Common myeloid progenitor, CD34-positive (primary cell): Measurements from ENCODE around the gene SYNGR4.

Source experiments
- CTCF ChIA-PET: fragments of 350-600 bp; sonication (Branson Sonifier 250); formaldehyde crosslinking; loops from one replicate; lab custom pipeline; 2021; ENCODE audit warnings: antibody characterized with exemption; lab: Charles Lee
- POLR2A ChIA-PET: fragments of 350-600 bp; sonication (Branson Sonifier 250); formaldehyde crosslinking; loops from one replicate; lab custom pipeline; 2021; ENCODE audit warnings: antibody characterized with exemption; lab: Charles Lee
- DNase-seq, 3 donors: peaks; one replicate each; pipeline versions ENCODE4 v3.0.0 to v3.0.0-alpha.2; 2013
- H3K27ac ChIP-seq, 2 experiments: 1 replicate in 1 of 2; 2 replicates in 1 of 2; pipeline ENCODE4 v1.7.0; 2013; ENCODE audit warnings: inconsistent platforms in 2 of 2, low read length in 2 of 2, mild to moderate bottlenecking in 2 of 2, low read depth in 1 of 2, moderate library complexity in 1 of 2; ENCODE audit not compliant: severe bottlenecking in 2 of 2, insufficient read depth in 1 of 2, poor library complexity in 1 of 2
- H3K27me3 ChIP-seq, 5 experiments: replicated peaks in 2 of 5; 1 replicate in 3 of 5; 2 replicates in 2 of 5; pipeline versions ENCODE4 v1.6.1 to v1.7.0; 2013; ENCODE audit warnings: low read length in 4 of 5, mild to moderate bottlenecking in 2 of 5, moderate library complexity in 2 of 5, inconsistent platforms in 1 of 5; ENCODE audit not compliant: insufficient read depth in 5 of 5, control insufficient read depth in 4 of 5
- H3K36me3 ChIP-seq, 4 experiments: 1 replicate in 2 of 4; 2 replicates in 2 of 4; pipeline versions ENCODE4 v1.6.1 to v1.7.0; 2013; ENCODE audit warnings: low read length in 3 of 4, control low read depth in 1 of 4, mild to moderate bottlenecking in 1 of 4; ENCODE audit not compliant: control insufficient read depth in 4 of 4, insufficient read depth in 4 of 4
- H3K4me1 ChIP-seq, 4 experiments: 1 replicate in 3 of 4; 2 replicates in 1 of 4; pipeline versions ENCODE4 v1.6.1 to v1.7.1; 2013; ENCODE audit warnings: low read length in 3 of 4, mild to moderate bottlenecking in 3 of 4, control low read depth in 1 of 4, inconsistent platforms in 1 of 4, moderate library complexity in 1 of 4; ENCODE audit not compliant: control insufficient read depth in 4 of 4, insufficient read depth in 4 of 4; ENCODE audit errors: control extremely low read depth in 1 of 4
- H3K4me3 ChIP-seq, 7 experiments: 1 replicate in 4 of 7; 2 replicates in 3 of 7; pipeline versions ENCODE4 v1.5.1 to v1.7.0; 2013; ENCODE audit warnings: mild to moderate bottlenecking in 7 of 7, low read length in 6 of 7, moderate library complexity in 6 of 7, inconsistent platforms in 2 of 7, low read depth in 2 of 7, control low read depth in 1 of 7; ENCODE audit not compliant: insufficient read depth in 4 of 7, control insufficient read depth in 1 of 7; ENCODE audit errors: extremely low read depth in 1 of 7
- H3K9me3 ChIP-seq, 5 experiments: 1 replicate in 4 of 5; 2 replicates in 1 of 5; pipeline versions ENCODE4 v1.6.1 to v1.7.1; 2013; ENCODE audit warnings: low read length in 4 of 5, mild to moderate bottlenecking in 2 of 5, inconsistent platforms in 1 of 5, low read depth in 1 of 5, moderate library complexity in 1 of 5; ENCODE audit not compliant: control insufficient read depth in 4 of 5, insufficient read depth in 2 of 5; ENCODE audit errors: control extremely low read depth in 1 of 5
- WGBS: methylation state at CpG from one replicate; pipeline ENCODE4 v1.1.5; 2013; ENCODE audit not compliant: insufficient coverage; 5-methylcytosine and 5-hydroxymethylcytosine counted together

SYNGR4 gene

DNA sequence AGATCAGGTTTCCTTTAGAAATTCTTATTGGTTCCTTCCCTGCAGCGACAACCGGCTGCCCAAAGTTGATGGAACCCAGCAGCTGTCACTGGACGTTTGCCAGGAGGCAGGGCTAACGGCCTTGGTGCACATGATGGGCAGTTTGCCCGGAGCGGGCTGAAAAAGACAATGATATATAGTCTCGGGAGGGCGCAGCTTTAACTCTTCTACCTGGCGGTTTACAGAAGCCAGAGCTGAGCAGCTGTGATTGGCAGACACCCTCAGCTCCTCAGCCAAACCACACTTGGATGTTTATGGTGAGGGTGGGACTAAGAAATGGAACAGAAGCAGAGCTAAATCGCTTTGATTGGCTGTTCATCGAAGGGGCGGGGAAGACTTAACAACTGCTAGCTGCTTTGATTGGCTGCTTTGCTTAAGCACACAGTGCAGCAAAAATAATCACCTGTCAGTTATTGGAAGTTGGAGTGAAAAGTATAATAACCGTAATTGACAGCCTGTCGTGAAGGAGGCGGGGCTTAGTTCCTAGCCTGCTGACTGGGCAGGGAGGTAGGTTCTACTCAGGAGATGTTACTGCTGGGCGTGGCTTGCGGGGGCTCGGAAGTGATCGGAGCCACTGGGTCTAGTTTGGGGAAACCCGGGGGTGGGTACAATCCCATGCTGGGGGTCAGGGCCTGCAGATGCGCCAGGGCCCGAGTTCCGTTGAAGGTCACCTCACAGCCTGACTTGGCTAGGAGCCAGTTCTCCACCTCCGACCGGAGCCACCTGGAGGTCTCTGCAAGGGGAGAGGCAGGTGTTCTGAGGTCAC lies 31.3 kb upstream of the SYNGR4 start:
- WGBS = 0% methylated on average over 19 of the region's 25 CpGs
- peak overlapping the region; percentile 54 to 91 (median 84) for H3K4me3 ChIP-seq
- peak; percentile 99 to 100 (median 99) for DNase-seq
- CTCF ChIA-PET = interaction anchor here (0.6 to 13.0 kb wide), 12 partner anchors 14 to 1163 kb away, joined by 3 to 286 read pairs (median 4); partner anchors contain the start of genes EMP3 and KDELR1
- POLR2A ChIA-PET = interaction anchor here (0.6 to 5.3 kb wide), 5 partner anchors 8 to 75 kb away, joined by 3 to 85 read pairs (median 9); partner anchors contain the start of gene EMP3
- H3K4me1 ChIP-seq = peaks cover 14 to 56% (median 47%) of the 10 kb centered on the region in 4 experiments
- peak overlapping the region; percentile 91 to 92 for H3K27ac ChIP-seq
- no peaks in the 10 kb centered on the region for H3K27me3 ChIP-seq
- H3K9me3 ChIP-seq = peaks cover 0 to 5% (median 0%) of the 10 kb centered on the region in 5 experiments
- peaks cover 0 to 19% (median 15%) of the 10 kb centered on the region in 4 experiments for H3K36me3 ChIP-seq

DNA sequence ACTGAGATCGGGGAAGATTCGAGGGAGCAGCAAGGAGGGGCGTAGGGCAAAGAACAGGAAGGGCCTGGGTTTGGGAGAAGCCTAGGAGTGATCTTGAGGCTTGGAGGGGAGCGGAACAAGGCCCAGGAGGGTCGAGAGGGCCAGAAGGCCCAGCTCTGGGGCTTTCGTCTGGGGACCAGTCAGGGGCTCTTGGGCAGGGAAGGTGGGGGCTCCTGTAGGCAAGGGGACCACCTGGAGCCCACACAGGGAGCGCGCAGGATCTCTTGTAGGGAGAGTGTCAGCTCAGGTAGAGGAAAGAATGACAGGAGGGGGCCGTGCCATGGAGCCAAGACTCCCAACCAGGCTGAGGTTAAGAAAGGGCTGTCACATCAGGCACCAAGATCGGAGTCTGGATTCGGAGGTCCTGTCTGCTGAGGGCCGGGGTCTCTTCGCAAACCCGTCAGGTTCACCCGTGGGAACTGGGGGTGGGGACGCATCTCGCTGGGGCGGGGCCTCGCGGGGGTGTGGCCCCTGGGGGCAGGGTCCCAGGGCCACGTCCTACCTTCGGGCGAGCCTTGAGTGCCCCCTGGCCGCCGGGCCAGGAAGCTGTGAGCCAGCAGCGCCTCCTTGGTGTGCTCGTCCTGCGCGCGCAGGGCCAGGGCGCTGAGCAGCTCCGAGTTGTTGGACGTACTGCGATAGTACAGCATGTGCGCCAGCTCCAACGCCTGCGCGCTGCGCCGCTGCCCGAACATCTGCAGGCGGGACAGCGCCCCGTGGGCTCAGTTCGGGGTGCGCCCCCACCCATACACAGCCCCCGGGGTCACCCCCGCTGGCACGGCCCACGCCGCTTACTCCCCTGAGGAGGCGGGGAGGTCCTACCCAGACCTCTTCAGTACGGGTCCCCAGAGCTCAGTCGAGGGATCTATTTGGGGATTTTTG lies 30.4 kb upstream of the SYNGR4 start:
- H3K9me3 ChIP-seq = no peaks in the 10 kb centered on the region
- H3K27ac ChIP-seq = peak overlapping the region; percentile 91 to 92
- no peaks in the 10 kb centered on the region for H3K27me3 ChIP-seq
- DNase-seq = peak; percentile 95 to 98 (median 97)
- H3K4me1 ChIP-seq = peaks cover 14 to 52% (median 46%) of the 10 kb centered on the region in 4 experiments
- peak overlapping the region; percentile 54 to 91 (median 84) for H3K4me3 ChIP-seq
- peaks cover 0 to 13% (median 10%) of the 10 kb centered on the region in 4 experiments for H3K36me3 ChIP-seq
- ChIA-PET POLR2A (interaction anchor here (0.5 to 5.3 kb wide), 8 partner anchors 9 to 74 kb away, joined by 3 to 85 read pairs (median 4); partner anchors contain the start of gene EMP3), CTCF (interaction anchor here (0.6 to 13.0 kb wide), 16 partner anchors 13 to 1162 kb away, joined by 3 to 286 read pairs (median 4); partner anchors contain the start of genes EMP3, KDELR1, SYNGR4 and TMEM143)
- WGBS = under 1% methylated on average over 44 of the region's 54 CpGs

DNA sequence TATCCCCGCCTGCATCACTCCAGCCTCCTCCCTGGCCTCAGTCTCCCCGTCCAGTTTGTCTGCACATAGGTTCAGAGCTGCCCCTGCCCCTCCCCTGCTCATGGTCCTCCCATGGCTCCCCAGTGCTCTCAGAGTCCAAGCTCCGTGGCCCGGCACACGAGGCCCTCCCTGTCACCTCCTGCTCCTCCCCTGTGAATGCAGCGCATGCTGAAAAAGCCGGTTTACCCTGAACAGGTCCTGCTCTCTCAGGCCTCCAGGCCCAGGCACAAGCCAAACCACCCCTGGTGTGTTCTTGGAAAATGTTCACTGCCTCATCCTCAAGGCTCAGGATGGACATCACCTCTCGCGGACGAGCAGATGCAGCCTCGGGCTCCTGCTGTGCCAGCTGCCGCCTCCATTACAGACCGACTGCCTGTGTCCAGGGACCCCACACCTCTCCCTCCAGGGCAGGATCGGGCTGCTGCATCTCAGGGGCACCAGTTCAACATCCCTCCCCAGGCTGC lies 25.9 kb upstream of the SYNGR4 start:
- ChIA-PET CTCF (interaction anchor here (1.0 to 13.0 kb wide), 3 partner anchors 8 to 20 kb away, joined by 3 to 286 read pairs (median 3); partner anchors contain the start of gene EMP3), POLR2A (no interaction called here)
- H3K4me1 ChIP-seq = peaks cover 0 to 11% (median 7%) of the 10 kb centered on the region in 4 experiments
- no peaks in the 10 kb centered on the region for H3K27me3 ChIP-seq
- no peak overlapping the region for H3K27ac ChIP-seq
- DNase-seq = no peak
- no peak overlapping the region for H3K4me3 ChIP-seq
- H3K9me3 ChIP-seq = no peaks in the 10 kb centered on the region
- peaks cover 0 to 5% (median 2%) of the 10 kb centered on the region in 4 experiments for H3K36me3 ChIP-seq
- 95% methylated on average over 13 of the region's 14 CpGs for WGBS

DNA sequence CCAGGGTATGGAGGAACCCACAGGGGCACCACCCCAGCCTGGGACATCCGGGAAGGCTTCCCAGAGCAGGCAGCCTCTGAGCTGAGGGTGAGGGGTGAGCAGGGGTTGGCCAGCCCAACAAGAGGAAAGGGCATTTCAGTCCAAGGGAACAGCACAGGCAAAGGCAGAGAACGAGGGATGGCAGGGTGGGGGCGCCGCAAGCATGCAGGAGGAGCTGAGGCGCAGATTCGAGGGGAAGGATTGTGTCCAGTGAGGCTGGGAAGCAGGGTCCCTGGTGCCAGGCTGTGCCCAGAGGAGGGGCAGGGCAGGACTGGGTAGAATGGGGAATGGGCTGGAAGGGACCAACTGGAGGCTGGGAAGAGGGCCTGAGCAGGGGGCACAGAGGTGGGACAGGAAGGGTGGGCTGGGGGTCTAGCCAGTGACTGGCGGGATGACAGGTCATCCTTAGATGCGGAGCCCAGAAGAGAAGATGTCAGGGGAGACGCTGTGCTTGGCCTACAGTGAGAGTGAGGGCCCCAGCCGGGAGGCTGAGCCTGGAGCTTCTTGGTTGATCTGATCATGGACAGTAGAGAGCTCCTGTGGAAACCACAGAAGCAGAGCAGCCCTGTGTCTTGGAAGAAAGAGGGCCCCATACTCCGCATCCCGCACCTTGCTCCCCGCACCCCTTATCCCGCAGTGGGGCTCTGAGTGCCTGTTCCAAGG lies 25.2 kb upstream of the SYNGR4 start:
- peaks cover 0 to 7% (median 1%) of the 10 kb centered on the region in 4 experiments for H3K4me1 ChIP-seq
- POLR2A ChIA-PET = no interaction called here
- H3K27ac ChIP-seq = no peak overlapping the region
- CTCF ChIA-PET = interaction anchor here (1.1 to 13.0 kb wide), 2 partner anchors 21 to 70 kb away, joined by 3 to 286 read pairs; partner anchors contain the start of gene EMP3
- 98% methylated on average over 10 of the region's 14 CpGs for WGBS
- H3K4me3 ChIP-seq = no peak overlapping the region
- no peaks in the 10 kb centered on the region for H3K9me3 ChIP-seq
- H3K27me3 ChIP-seq = no peaks in the 10 kb centered on the region
- H3K36me3 ChIP-seq = peaks cover 0 to 5% (median 2%) of the 10 kb centered on the region in 4 experiments
- no peak for DNase-seq

DNA sequence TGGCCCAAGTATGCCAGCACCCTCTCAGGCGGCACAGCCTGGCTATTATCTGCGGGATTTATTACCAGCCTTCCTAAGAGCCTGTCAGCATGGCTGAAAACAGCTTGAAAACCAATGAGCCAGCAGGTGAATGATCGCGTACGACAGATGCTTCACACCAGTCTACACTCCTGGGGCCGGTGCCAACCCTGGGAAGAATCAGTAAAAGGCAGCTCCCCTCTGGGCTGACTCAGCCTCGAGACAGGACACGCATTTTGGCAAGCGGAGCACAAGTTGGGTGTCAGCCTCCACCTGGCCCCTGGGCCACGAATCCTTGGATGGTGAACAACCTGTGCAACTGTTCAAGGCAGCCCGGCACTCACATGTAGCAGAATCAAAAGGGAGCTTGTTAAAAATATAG lies 23.2 kb upstream of the SYNGR4 start:
- POLR2A ChIA-PET = no interaction called here
- WGBS = 96% methylated on average over 10 of the region's 11 CpGs
- H3K4me3 ChIP-seq = no peak overlapping the region

More for the DNA sequence above, 23.2 kb upstream of the SYNGR4 start:
- Histone ChIP-seq H3K27me3 (no peaks in the 10 kb centered on the region), H3K4me1 (no peaks in the 10 kb centered on the region), H3K27ac (no peak overlapping the region), H3K9me3 (no peaks in the 10 kb centered on the region), H3K36me3 (peaks cover 0 to 5% (median 2%) of the 10 kb centered on the region in 4 experiments)
- CTCF ChIA-PET = interaction anchor here (1.3 to 13.0 kb wide), 3 partner anchors 10 to 34 kb away, joined by 4 to 286 read pairs (median 8); partner anchors contain the start of gene EMP3
- DNase-seq = no peak
